GM18870 (cell line): ENCODE results near the gene ERCC1.

Experiments used
- ATAC-seq: cut with Tn5 transposase; IDR thresholded peaks from one replicate; pipeline ENCODE4 v1.9.1; 2021; ENCODE audit warnings: moderate library complexity; ENCODE audit not compliant: unreplicated experiment

Gene ERCC1

DNA sequence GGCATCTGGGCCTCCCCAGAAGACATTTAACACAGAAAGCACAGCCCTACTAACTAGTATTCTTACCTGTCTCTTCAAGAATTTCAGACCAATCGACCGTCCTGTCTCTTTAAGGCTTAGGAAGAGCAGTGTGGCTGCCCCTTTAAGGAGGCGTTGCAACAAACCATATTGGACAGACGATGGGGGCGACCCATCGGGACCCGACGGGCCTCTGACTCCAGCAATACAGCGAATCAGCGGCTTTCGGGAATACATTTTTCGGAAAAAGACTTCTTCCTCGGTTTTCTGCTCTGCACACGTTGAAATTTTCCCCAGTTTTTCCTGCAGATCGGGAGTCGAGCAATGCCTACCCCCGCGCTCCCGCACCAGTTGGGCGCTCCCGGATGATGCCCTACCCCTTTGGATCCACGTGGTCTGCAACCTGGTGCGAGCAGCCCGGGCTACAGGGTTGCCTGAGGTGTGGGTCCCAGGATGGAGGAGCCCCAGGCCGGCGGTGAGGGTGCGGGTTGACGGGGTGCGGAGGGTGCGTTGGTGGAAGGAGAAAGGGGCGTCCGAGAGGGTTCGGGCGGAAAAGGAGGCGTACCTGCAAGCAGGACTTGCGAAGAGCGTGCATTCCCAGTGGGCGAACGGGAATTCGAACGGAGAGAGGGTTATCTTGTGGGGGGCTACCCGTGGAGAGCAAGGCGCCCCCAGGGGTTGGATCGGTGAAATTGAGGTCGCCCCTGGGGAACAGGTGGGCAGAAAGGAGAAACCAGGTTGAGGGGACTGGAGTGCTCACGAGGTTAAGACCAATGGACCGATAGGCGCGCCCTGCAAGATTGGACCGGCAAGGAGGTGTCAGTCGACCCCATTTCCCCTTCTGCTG lies 17.3 kb downstream of the ERCC1 start, which contains the start of gene POLR1G:
Gene POLR1G (plus strand): TSS at position 419 of the 865 bp plus-strand sequence. CDS start 53 bp downstream, at position 472.
- ATAC-seq, result peak; percentile 71

DNA sequence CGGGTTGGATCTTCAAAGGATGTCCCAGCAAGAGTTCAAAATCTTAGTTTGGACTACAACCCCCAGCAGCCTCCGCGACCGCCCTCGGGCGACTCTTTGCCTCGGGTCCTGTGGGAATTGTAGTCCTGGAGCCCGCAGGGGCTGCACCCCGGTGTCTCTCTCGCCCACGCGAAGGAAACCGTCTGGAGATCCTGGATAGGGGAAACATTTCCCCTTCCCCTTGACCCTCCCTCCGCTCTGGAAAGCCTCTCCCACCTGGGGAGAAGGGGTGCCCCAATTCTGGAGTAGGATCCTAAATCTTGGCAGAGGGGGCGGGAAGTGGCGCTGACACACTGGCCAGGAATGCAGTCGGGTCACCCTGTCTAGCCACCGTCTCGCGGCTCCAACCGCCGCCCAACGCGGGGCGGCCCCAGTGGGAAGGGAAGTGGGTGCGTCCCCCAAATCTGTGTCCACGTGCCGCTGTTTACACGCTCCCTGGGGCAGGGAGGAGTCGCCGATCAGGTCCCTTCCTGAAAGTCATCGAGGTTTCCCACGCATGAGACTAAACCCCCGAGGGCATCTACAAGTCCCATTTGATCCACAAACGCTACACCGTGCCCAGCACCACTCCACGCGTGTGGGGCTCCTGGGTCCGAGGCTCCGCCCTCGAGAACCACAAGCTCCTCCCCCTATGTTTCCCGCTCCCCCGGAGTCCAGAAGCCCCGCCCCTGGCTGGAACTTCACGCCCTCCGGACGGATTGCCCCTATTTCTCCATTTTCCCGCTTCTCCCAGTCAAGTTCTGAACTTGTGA lies 18.1 kb downstream of the ERCC1 start:
- ATAC-seq, result peak; percentile 42

DNA sequence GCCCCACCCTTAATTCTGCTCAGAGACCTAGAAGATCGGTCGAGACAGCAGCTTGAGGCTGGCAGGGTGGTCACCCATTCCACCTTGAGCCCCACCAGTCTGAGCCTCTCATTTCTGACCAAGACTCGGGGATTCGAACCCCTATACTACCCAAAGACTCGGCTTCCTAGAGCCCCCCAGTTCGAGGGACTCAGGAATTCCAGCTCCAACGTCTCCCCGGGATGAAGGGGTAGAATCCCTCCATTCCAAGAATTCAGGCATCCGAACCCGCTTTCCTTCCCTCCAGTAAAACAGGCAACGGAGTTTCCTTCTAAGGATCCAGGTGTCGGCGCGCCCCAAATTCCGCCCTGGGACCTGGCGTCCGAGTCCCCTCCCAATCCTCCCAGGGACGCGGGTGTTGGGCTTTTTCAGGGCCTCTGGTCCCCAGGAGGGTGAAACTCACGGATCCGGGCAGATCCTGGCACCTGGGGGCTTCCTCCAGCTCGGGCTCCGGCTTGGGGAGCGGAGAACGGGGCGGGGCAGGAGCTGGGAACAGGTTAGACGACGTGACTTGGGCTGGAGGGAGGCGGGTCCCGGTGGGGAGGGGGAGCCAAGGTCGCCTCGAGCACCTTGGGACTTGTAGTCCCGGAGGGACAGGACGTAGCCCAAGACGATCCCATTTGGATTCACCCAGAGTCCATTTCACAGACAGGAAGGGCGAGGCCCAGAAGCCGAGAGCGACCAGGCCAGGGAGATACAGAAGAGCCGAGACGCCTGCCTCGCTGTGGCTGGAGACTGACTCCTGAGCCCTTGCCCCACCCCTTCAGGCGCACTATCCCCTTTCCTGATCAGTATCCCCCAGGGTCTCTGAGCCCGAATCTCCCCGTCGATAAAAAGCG lies 18.9 kb downstream of the ERCC1 start, which contains the start of gene PPP1R13L:
Gene PPP1R13L (minus strand): TSS at position 513 of the 878 bp plus-strand sequence. CDS start 6,751 bp downstream, outside the sequence.
- peak; percentile 12 for ATAC-seq

DNA sequence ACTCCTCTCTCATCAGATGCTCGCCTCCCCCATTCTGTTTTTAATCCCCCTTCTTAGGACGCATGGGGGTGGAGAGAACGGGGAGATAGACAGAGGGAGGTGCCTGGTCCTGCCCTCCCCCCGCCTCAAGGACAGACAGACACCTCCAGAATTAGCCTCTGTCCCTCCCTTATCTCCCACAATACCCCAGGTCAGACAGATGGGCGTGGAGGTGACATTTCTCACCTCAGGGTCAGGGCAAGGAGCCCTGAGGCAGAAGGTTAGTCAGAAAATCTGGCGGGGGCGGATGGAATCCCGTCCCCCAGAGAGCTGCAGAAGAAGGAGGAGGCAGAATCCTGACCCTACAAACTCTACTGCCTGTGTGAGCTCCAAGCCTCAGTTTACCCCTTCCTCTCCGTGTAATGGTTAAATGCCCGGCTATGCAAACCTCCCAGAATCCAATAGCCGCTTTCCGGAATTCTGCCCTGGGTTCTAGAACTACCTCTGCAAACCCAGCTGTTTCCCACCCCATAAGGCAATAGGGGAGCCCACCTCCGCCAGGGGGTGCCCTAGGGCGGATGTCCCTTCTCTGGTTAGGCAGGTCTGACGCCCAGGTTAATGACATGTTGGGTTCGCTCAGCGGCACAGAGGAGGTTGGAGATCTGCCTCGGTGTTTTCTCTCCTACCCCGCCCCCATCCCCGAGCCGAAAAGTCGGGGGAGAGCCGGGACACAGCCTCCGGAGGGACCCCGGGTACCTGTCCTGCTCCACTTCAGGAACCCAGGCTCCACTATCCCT lies 19.7 kb downstream of the ERCC1 start:
- no peak for ATAC-seq

DNA sequence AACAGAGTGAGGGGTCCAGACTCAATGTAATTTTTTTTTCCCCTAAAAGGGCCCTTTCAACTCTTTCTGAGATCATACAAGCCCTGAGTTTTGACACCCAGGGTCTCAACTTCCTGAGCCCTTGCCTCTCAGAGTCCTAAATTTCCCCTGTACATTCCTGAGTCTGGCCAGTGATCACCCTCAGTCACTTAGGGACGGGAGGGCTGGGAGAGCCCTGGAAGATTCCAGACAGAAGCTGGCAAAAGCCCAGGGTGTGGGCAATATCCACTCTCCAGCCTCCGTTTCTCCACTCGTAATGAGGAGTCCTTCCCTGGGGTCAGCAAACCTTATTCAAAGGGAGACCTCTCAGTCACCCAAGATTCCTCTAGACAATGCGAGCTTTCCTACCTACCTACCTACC lies 20.4 kb downstream of the ERCC1 start:
- ATAC-seq, result no peak

DNA sequence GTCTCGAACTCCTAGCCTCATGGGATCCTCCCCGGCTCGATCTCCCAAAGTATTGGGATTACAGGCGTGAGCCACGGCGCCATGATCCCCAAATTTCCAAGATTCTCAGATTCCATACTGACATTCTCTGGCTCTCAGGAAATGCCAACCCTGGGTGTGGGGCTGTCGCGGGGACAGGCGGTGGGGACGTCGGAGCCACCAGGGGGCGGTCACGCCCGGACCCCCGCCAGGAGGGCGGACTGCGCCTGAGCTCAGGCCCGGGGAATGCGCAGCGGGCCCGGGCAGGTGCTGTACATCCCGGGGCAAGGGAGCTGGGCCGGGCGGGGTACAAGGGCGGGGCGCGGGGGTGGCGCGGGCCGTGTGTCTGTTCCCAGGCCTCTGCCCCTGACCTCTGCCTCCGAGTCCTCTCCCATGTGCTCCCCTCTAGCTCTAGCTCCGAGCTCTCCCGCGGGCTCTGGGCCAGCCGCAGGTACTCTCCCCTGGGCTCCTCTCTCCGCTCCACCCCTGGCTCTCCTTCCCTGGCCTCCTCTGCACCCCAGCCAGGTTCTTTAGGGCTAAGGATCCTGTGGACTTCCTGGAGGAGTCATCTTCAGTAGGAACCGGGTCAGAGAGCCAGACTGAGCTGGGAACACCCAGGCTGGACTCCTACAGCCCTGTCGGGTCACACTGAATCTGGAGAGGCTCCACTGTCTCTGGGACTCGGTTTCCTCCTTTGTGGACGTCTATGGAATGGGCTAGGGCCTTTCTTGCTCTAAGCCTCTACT lies 21.2 kb downstream of the ERCC1 start:
- ATAC-seq, result no peak

DNA sequence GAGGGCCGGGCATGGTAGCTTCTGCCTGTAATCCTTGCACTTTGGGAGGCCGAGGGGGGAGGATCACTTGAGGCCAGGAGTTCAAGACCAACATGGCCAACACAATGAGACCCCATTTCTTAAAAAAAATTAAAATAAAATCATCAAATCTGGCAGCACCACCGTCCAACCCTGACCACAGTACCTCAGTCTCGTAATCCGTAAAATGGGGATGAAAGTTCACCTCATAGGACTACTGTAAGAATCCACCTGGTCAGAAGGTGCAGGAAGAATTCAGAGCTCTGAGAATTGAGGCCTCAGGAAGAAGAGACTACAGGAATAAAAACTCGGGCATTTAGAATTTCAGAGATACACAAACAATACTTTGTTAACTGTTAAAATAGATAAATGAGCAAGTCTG lies 21.9 kb downstream of the ERCC1 start:
- no peak for ATAC-seq

DNA sequence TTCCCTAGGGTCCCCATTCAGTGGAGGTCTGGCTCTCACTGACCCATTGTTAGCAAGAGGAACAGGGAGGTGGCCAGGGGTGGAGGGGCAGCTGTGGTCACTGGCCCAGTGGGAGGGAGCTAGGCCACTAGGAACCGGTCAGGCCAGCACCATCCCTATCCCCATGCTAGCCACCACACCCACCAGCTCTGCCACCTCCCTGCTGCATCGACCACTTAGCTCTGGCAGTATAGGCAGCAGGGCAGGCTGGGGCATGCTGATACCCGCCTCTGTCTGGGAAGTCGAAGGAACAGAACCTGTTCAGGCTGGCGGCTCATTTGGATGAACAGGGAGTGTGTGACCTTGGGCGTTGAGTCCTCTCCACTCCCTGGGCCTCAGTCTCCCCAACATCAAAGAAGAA lies 23.5 kb downstream of the ERCC1 start:
- no peak for ATAC-seq

DNA sequence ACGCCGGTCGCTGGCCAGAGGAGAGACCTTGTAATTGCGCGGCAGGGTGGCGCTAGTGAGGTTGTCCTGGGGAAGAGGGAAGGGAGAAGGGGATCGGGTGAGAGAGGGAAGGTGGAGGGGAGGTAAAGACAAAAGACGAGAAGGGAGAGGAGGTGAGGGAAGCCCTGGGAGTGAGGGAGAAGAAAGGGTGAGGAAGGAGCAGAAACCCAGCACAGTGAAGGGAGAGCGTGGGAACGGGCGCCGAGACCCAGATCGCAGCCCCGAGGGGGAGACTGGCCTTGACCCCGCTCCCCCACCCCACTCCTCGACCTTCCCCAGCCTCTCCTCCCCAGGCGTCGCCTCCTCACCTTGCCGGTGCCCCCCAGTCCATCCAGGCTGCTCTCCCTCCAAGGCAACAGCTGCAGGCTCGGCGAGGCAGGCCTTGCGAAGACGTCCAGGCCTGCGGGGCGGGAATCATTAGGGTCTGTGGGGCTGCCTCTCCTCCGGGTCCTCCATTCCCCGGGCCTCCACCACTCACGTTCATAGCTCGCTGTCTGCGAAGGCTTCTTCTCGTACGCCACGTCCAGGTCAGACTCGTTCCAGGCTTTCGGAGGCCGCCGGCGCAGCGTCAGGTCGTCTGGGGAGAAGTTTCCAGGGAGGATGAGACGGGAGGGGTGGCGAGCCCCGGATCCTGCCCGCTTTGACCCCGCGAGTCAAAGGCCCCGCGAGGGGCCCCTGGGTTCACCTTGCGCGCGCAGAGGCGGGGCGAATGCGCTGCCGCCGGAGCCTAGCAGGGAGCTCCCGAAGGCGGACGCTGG lies 27.7 kb downstream of the ERCC1 start:
- no peak for ATAC-seq

DNA sequence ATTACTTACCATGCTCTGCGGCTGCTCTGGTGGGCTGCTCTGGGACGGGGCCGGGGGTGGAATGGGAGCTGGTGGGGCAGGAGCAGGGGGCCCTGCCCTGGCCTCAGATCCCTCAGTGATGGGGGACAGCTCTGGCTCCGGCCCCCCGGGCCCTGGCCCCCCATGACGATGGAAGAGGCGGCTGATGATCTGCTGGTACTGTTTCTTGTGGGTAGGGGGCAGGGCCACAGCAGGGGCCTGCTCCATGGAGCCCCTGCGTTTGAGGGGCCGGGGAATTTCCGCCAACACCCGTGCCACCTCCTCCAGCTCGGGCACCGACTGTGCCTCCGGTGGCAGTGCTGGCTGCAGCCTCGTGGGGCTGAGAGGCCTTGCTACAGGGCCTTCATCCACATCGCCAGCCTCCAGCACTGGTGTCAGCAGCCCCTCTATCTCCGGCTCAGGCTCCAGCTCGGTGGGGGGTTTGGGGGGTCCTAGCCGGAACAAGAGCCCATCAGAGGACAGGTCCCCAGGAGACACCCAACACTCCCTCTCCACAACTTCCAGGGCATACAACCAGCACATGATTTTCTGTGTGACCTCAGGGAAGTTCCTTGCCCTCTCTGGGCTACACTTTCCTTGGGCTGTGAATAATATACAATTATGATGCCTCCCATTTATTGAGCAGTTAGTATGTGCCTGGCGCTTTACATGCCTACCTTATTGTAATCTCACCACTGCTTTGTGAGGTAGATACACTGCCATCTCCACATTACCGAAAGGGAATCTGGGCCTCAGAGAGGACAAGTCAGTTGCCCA lies 31.6 kb downstream of the ERCC1 start:
- no peak for ATAC-seq

DNA sequence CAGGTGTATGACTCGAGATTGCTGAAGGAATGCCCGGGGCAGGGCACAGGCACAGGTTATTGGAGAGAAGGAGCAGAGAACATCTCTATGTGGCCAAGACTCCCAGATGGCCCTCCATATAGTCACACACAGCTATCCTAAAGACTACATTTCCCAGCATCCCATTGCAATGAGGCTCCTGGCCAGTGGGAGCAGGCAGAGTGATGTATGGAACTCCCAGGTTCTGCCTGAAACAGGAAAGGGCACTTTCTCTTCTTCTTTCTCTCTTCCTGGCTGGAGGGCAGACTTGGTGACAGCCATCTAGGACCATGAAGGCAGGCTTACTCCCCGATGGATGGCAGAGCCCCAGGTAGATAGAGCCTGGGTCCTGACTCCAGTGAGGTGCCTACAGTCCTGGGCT lies 32.4 kb downstream of the ERCC1 start:
- no peak for ATAC-seq

DNA sequence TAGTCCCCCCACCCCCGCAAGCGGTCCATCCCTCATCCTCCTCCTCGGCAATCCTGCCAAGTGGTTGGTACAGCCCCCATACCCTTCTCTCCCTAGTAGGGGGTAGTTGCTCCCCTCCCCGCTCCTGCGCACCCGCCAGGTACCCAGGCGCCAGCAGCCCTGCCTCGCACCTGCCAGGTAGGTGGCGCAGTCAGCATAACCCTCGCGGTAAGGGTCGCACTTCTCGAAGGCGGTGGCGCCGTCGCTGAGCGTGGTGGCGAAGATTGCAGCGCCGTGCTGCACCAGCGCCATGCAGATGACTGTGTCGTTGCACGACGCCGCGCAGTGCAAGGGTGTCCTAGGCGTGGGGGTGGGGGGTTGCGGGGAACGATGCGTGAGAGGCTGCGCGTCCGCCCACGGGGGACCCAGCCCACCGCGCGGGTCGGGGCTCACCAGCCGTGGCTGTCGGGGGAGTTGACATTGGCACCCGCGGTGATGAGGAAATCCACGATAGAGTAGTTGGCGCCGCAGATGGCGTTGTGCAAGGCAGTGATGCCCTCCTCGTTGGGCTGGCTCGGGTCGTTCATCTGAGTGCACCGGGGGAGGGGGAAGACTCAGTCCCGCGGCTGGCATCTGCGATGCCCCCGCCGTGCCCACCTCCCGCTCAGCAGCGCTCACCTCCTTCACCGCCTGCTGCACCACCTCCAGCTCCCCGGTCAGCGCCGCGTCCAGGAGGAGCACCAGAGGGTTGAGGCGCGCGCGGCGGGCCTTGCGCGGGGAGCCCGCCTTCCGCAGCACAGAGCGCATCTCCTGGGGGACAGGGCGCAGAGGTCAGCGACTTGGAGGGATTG lies 38.1 kb downstream of the ERCC1 start:
- no peak for ATAC-seq

DNA sequence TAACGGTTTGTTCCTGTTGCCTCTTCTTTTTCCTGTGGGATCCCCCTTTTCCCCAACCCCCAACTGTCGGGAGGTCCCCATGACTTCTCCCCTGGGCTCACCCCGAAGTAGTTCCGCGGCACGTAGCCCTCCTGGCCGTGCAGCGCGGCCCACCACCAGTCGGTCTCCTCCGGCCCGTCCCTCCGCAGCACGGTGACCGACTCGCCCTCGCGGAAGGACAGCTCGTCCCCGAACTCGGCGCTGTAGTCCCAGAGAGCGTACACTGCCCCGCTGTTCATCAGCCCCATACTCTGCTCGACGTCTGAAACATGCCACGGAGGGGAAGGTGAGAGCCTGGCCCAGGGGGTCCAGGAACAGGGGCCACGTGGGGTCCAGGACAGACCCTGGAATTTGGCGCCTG lies 41.3 kb downstream of the ERCC1 start:
- no peak for ATAC-seq

DNA sequence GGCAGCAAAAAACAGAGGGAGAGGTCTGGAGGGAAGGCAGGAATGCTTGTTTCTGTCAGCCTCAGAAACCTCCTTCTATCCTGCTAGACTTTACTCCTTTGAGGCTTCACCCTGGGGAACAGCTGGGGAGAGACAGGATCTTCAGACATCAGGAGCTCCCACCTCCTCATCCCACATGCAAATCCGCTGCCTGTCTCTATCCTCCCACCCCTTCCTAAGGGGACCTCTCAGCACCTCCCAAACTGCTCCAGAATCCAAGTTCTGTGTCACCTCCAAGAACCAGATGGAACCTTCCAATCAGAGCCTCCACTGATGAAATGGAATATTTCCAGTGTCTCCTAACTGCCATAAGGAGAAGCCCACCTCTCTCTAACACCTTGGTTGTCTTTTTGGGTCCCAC lies 43.6 kb downstream of the ERCC1 start:
- ATAC-seq, result no peak

DNA sequence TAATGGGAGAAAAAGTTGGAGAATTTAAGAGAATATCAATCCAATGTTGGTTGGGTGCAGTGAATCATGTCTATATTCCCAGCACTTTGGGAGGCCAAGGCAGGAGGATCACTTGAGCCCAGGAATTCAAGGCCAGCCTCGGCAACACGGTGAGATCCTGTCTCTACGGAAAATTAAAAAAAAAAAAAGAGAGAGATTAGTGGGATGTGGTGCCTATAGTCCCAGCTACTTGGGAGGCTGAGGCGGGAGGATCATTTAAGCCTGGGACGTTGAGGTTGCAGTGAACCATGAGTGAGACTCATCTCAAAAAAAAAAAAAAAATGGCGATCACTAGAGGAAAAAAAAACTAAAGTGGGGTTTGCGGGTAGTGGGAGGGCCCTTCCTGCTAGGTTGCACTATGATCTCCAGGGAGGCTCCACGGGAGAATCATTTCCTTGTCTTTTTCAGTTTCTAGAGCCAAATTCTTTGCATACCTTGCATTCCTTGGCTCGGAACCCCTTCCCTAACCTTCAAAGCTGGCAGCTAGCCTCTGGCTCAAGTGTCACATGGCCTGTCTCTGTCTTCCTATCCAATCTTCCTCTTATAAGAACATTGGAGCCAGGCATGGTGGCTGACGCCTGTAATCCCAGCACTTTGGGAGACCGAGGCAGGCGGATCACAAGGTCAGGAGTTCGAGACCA lies 47.5 kb downstream of the ERCC1 start:
- ATAC-seq, result no peak
